ENCODE results near the gene STIMATE.

Gene STIMATE

DNA sequence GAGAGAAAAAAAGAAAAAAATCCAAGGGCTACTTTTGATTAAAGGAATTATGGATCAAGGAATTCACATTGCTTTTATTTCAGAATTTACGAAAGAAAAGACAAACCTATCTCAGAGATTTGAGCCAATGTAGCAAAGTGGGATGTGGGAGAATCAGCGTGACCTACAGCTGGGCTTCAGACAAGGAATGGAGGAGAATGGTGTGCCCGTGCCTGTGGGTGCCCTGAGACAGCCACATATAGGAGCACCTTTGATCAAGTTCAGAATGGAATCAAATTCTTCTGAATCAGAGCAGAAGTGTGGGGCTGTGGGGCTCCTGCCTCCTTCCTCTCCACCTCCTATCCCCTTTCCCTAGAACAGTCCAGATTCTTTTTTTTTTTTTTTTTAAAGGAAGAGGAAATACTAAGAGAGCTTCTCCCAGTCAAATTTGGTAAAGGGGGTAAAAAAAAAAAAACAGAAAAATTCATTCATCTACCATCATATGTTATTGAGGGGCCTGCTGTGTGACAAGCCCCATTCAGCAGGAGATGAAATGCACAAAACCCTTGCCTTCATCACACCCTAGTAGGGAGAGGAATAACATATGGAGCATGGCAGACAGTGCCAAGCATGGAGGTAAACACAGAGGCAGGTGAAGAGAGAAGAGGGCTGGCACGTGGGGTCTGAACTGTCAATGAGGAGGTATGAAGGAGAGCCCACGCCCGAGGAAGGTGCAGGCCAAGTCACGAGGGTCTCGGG lies 37.5 kb downstream of the STIMATE start:
- DNase-seq, result no peak

DNA sequence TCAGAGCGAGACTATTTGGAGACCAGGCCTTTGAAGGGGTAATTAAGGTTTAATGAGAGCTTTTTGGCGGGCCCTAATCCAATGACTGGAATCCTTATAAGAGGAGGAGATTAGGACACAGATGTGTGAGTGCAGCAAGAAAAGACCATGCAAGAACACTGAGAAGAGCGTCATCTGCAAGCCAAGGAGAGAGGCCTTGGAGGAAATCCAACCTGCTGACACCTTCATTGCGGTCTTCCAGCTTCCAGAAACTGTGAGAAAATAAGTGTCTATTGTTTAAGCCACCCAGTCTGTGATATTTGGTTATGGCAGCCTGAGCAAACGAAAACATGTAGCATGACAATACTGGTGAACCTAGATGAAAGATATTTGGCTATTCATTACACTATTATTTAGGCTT lies 39.5 kb downstream of the STIMATE start:
- DNase-seq, result no peak

- DNase-seq, result no peak
These were observed 40.2 kb downstream of the STIMATE start for GRCh38 chr3:52857133-52857532.

DNA sequence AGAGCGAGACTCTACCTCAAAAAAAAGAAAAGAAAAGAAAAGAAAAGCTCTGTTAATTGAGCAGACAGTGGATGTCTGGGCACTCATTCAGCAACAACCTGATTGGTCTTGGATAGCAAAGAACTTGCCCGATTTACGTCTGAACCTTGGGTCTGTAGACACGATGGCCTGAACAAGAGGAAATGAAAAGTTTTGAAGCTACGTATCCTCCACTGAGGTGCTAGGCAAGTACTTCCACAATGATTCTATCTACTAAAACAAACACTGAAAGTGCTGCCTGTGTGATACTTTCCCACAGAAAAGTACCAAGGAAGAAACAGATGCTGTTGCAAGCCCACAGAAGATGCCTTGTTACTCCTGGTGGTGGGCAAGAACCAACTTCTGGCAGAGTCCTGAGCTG lies 40.7 kb downstream of the STIMATE start:
- DNase-seq, result no peak

DNA sequence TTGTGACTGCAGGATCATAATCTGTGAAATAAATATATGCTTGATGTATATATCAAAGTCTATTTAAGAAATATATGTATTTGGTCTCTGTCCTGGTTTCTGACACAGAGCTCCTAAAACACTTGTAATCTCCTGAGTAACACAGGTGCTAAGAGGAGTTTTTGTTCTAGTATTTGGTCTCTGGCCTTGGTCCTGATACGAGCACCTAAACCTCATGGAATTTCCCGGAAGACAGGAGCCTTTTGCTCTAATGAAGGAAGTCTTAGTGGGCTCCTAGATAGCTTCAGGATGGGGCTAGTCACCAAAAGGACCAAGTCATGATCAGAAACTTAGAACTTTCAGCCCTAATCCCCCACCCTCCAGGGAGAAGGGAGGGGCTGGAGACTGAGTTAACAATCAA lies 43.3 kb downstream of the STIMATE start:
- no peak for DNase-seq

DNA sequence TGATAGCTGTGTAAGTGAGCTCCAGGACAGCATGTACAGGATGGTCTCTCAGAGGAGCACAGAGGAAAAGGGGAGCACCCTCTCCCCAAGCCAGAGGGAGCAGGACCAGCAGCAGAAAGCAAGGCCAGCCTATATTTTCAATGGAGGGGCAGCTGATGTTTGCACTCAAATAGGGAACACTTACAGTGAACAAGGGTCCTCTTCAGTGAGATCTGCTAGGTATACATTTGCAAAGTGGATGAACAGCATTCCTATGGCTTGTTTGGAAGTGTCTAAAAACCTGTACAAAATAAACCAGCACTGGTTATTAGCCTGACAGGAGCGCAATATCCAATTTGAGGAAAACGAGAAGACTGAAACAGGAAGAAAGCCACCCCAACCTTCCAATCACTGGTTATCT lies 44.9 kb downstream of the STIMATE start:
- DNase-seq, result no peak

GRCh38 chr3:52851348-52851747 lies 46.0 kb downstream of the STIMATE start:
- no peak for DNase-seq

GRCh38 chr3:52849656-52850055 lies 47.7 kb downstream of the STIMATE start:
- no peak for DNase-seq

GRCh38 chr3:52848617-52849016 lies 48.7 kb downstream of the STIMATE start:
- no peak for DNase-seq

DNA sequence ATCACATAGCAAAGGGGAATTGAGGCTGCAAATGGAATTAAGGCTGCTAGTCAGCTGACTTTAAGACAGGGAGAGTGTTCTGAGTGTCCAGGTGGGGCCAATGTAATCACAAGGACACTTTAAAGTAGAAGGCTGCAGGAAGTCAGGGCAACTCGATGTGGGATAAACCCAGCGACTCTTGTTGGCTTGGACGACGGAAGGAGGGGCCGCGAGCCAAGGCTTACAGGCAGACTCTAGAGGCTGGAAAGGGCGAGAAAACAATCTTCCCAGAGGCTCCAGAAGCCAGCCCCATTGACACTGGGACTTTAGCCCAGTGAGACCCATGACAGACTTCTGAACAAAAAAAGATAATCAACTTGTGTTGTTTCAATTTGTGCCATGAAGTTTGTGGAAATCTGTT lies 49.6 kb downstream of the STIMATE start:
- no peak for DNase-seq

- DNase-seq, result no peak
These were observed 50.1 kb downstream of the STIMATE start for GRCh38 chr3:52847241-52847640.

- no peak for DNase-seq
These were observed 50.8 kb downstream of the STIMATE start for GRCh38 chr3:52846432-52846965.

DNA sequence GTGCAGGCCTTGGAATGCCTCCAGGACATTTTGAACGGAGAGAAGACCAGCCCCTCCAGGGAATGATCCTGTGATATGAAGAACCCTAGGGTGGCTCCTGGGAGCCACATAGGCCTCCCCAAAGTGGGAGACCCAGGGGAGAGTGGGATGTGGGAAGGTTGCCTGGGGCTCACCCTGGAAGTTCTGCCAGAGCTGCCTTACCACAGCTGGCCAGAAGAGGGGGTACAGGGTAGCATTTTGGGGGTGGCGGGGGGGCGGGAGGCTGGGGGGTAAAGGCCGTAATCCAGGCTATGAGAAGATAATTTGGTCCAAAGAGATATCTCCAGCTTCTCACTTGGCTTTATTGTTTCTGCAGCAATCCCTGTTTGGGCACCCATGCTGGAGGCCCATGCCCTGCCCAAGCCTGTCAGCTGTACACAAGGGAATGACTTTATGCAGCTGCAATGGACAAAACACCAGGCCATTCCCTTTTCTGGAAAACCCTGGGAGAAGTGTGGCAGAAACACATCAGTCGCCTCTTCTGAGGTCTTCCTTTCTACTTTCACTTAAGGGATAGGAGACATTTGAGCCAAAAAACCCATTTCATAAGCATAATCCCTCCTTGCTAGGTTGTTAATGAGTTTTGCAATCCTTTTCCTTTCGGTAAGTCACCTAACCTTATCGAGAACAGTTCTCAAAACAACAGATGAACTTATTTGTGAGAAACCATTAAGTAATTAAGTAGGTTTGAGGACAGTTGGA lies 51.5 kb downstream of the STIMATE start:
- DNase-seq, result no peak

DNA sequence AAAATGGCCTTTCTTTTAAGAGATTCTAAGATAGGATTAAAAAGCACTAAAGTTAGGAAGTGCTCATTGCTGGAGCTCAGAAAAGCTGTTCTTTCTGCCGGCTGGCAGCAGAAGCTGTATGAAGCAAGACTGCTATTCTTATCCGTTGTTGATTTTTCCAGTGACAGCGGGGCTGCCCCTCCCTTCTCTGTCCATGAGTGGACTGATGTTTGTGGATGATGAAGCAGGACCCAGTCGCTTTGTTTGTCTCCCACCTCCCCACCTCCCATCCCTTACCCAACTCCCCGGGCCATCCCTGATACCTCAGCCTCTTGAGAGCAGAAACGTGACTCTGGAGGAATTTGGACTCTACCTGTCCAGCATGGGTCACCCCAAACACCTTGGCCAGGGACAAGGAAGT lies 52.2 kb downstream of the STIMATE start:
- DNase-seq, result no peak

GRCh38 chr3:52844290-52844975 lies 52.9 kb downstream of the STIMATE start:
- DNase-seq, result no peak

- DNase-seq, result no peak
These were observed 53.5 kb downstream of the STIMATE start for GRCh38 chr3:52843881-52844280.

- no peak for DNase-seq
These were observed 54.1 kb downstream of the STIMATE start for GRCh38 chr3:52843108-52843865.

DNA sequence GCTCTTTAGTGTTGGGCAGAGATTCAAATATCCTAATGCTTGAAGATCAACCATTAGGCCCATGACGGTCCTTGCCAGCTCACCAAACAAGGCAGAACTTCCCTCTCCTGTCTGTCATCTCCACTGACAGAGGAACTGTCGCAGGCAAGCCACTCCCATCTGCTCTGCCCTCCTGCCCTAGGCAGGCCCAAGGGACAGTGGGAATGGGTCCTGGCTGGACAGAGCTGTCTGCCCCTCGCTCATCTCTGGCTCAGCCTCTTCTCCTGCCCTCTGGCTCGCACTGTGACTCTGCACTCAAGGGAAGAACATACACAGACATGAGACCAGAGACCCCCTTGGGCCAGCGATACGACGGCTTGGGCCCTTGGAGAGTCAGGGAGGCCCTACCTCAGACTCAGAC lies 54.9 kb downstream of the STIMATE start:
- DNase-seq, result no peak

DNA sequence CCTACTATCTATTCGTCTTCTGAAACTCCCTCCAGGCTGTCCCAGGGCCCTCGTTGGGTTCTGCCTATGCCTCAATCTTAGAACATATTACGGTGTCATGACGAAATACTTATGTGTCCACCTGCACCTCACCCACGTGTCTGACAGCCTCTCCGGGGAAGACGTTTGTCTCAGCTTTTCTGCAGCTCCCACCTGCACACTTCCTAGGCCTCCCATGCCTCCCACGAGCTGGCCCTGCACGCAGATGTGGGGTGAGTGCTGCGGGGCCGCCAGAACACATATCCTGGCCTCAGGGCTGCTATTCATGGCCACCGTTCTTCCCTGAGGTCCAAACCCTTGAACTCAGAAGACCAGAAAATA lies 55.4 kb downstream of the STIMATE start:
- DNase-seq, result no peak

- DNase-seq, result no peak
These were observed 56.0 kb downstream of the STIMATE start for GRCh38 chr3:52841211-52841980.

DNA sequence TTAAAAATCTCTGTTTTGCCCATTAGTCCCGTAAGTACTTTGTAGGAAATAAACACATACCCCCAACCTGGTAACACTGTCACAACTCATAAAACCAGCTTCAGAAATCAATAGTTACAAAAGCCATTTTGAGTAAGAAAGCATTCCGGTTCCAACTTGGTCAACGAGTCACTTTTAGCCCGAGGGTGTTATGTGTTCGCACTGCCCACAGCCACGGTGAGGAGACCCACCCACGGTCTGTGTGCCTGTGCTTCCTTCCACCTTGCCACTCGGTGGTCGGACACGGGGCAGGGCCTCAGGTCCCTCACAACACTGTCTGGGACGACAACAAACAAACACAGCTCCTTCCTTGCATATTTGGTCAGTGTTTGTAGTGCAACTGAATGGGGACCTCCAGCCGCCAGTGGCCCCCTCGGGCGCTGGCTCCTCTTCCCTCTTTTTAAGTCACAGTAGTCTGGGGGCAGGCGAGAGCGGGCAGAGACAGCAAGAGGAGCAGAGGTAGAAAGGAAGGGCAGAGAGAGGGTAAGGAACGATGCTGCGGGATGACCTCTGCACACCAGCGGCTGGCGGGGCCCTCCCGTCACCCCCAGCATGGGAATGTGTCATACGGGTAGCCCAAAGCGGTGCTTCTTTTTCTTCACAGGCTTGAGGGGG lies 57.3 kb downstream of the STIMATE start:
- DNase-seq, result no peak

DNA sequence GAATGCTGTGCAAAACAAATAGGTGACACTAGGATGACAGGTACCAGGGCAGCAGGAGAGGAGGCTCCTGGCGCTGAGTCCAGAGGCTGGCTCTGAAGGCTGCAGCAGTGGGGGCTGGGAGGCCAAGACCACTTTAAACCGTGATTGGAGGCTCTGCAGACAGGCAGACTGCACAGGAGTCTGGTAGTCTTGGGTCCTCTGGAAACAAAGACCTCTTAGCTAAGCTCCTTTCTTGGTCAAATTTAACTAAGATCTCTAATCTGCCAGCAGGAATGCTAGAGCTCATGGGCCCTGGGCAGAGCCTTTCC lies 58.1 kb downstream of the STIMATE start:
- no peak for DNase-seq
